Left ventricle myocardium superior (tissue), 1 donor: ENCODE measurements around the gene CIAO2B. TPM values are rescaled to one million over a fixed set of nuclear protein-coding genes. Genes with fewer than 3 reads are reported as not detected.
"Not testable (repeated sequence)": the region's sequence is repeated elsewhere in the genome, so short reads cannot be mapped to it uniquely, and the experiment has no call there.

Source experiments
- ATAC-seq: fragments of 200-7000 bp; cut with Tn5 transposase; one replicate; pipeline ENCODE4 v1.9.1; 2020; ENCODE audit warnings: mild to moderate bottlenecking, moderate library complexity
- DNase-seq: peaks from one replicate; pipeline ENCODE4 v3.0.0-alpha.2; 2020
- intact Hi-C: fragments of 100-400 bp; cut with micrococcal nuclease; formaldehyde crosslinking; loops from one replicate; pipeline ENCODE4 v1.11.0; 2022
- long read RNA-seq: library from polyadenylated mRNA; unstranded; transcript quantifications from one replicate; pipeline ENCODE4 v2.0.0, GENCODE V29; 2021
- total RNA-seq: library from RNA; stranded (reverse); fragmentation: NEBNext Ultra II Directional; extraction: Animal tissue kit (Norgen Biotek cat#: 25700); gene quantifications from one replicate; pipeline ENCODE4 v1.2.1, GENCODE V29; 2021
- donor health status: DM: no; HTN: yes; CAD: no; lungs with severe emphysema.

The CIAO2B gene
- 114 TPM for total RNA-seq
- long read RNA-seq, transcript CIAO2B-201 (5 exons, 676 nt): major isoform, 83 of 93 reads
- long read RNA-seq, transcript CIAO2B-203 (4 exons, 718 nt): minor isoform, 5 of 93 reads
- long read RNA-seq, partial matches to known transcripts: 5 of 93 reads
- long read RNA-seq, other reads (novel, unspliced or antisense): 0 of 93 reads

- intact Hi-C loops: no loop called here
- DNase-seq (peak; percentile 95), ATAC-seq (peak; percentile 82)
These were observed at the start of gene CIAO2B for GRCh38 chr16:66934138-66934838. CIAO2B (minus strand) TSS chr16:66934402; CDS start chr16:66934364, 38 bp downstream.

DNA sequence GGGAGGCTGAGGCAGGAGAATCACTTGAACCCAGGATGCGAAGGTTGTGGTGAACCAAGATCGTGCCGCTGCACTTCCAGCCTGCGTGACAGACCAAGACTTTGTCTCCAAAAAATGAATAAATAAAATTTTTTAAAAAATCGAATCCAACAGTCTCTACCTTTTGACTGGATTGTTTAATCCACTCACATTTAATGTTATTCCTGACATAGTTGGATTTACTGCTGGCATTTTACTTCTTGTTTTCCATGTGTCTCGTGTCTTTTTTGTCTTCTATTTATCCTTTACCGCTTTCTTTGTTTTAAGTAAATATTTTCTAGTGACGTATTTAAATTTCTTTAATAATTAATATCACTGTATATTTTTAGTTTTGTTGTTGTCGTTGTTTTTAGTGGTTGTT, 48.8 kb upstream of the CIAO2B start:
- DNase-seq: peak; percentile 3
- intact Hi-C loops: no loop called here
- ATAC-seq: no peak

GRCh38 chr16:66979011-66979717, 45.0 kb upstream of the CIAO2B start:
- peak; percentile 48 for ATAC-seq
- intact Hi-C loops: loop anchor here (5.0 kb wide), 1 partner anchor 178 kb away; the partner anchor contains the start of genes FBXL8 and TRADD
- peak; percentile 53 for DNase-seq

- peak; percentile 98 for ATAC-seq
- DNase-seq: peak; percentile 93
- intact Hi-C loops: loop anchor here (5.0 kb wide), 1 partner anchor 180 kb away; the partner anchor contains the start of genes FBXL8 and TRADD
These were observed 43.3 kb upstream of the CIAO2B start for GRCh38 chr16:66977341-66978113.

DNA sequence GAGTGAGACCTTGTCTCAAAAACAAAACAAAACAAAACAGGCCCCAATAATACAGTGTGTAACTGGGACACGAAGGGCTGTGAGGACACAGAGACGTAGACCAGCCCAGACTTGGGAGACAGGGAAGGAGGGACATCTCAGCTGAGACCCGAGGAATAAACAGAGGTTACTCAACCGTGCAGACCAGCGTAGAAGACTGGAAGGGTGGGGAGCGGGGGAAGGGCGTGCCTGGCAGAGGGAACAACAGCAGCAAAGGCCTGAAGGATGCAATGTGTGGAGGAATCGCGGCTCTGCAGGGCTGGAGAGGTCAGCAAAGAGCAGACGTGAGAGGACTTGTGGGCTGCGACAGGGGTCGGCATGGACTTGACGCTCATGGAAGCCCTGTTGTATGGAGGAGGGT, 42.5 kb upstream of the CIAO2B start:
- DNase-seq: no peak
- ATAC-seq: no peak
- intact Hi-C loops: loop anchor here (5.0 kb wide), 1 partner anchor 181 kb away; the partner anchor contains the start of genes FBXL8 and TRADD

DNA sequence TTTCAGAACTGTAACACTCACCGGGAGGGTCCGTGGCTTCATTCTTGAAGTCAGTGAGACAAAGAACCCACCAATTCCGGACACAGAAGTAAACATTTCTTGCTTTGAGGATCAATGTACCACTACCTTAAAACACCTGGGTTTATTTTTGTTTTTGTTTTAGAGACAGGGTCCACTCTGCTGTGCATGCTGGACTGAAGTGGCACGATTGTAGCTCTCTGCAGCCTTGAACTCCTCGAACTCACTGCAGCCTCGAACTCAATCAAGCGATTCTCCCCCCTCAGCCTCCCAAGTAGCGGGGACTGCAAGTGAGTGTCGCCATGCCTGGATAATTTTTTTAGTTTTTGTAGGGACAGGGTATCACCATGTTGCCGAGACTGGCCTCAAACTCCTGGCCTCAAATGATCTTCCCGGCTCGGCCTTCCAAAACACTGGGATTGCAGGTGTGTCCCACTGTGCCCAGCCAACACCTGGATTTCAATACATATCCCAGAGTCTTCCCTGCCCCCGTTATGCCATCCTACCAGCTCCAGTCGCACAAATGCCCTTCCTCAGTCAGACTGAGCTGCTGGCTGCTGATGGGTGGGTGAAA, 41.2 kb upstream of the CIAO2B start:
- no peak for ATAC-seq

GRCh38 chr16:66974932-66975246, 40.7 kb upstream of the CIAO2B start:
- intact Hi-C loops: loop anchor here (5.0 kb wide), 1 partner anchor 182 kb away; the partner anchor contains the start of genes FBXL8 and TRADD
- peak; percentile 19 for DNase-seq
- ATAC-seq: not testable (repeated sequence)

More for the DNA sequence above, 41.2 kb upstream of the CIAO2B start:
- DNase-seq: peak; percentile 7
- intact Hi-C loops: loop anchor here (5.0 kb wide), 1 partner anchor 182 kb away; the partner anchor contains the start of genes FBXL8 and TRADD

DNA sequence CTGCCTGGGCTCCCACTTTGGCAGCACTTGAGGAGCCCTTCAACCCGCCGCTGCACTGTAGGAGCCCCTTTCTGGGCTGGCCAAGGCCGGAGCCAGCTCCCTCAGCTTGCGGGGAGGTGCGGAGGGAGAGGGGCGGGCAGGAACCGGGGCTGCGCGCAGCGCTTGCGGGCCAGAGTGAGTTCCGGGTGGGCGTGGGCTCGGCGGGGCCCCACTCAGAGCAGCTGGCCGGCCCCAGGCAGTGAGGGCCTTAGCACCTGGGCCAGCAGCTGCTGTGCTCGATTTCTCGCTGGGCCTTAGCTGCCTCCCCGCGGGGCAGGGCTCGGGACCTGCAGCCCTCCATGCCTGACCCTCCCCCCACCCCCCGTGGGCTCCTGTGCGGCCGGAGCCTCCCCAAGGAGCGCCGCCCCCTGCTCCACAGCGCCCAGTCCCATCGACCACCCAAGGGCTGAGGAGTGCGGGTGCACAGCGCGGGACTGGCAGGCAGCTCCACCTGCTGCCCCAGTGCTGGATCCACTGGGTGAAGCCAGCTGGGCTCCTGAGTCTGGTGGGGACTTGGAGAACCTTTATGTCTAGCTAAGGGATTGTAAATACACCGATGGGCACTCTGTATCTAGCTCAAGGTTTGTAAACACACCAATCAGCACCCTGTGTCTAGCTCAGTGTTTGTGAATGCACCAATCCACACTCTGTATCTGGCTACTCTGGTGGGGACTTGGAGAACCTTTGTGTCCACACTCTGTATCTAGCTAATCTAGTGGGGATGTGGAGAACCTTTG, 40.1 kb upstream of the CIAO2B start:
- ATAC-seq, intact Hi-C loops: not testable (repeated sequence)
- peak; percentile 10 for DNase-seq

DNA sequence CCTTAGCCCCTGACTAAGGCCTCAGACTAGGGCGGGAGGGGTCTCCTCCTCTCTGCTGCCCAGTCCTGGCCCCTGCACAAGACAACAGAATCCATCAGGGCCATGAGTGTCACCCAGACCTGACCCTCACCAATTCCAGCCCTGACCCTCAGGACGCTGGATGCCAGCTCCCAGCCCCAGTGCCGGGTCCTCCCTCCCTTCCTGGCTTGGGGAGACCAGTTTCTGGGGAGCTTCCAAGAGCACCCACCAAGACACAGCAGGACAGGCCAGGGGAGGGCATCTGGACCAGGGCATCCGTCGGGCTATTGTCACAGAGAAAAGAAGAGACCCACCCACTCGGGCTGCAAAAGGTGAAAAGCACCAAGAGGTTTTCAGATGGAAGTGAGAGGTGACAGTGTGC, 39.5 kb upstream of the CIAO2B start:
- DNase-seq: no peak
- intact Hi-C loops: no loop called here
- ATAC-seq: no peak

- intact Hi-C loops: no loop called here
- no peak for ATAC-seq
These were observed 38.8 kb upstream of the CIAO2B start for GRCh38 chr16:66972983-66973382.

DNA sequence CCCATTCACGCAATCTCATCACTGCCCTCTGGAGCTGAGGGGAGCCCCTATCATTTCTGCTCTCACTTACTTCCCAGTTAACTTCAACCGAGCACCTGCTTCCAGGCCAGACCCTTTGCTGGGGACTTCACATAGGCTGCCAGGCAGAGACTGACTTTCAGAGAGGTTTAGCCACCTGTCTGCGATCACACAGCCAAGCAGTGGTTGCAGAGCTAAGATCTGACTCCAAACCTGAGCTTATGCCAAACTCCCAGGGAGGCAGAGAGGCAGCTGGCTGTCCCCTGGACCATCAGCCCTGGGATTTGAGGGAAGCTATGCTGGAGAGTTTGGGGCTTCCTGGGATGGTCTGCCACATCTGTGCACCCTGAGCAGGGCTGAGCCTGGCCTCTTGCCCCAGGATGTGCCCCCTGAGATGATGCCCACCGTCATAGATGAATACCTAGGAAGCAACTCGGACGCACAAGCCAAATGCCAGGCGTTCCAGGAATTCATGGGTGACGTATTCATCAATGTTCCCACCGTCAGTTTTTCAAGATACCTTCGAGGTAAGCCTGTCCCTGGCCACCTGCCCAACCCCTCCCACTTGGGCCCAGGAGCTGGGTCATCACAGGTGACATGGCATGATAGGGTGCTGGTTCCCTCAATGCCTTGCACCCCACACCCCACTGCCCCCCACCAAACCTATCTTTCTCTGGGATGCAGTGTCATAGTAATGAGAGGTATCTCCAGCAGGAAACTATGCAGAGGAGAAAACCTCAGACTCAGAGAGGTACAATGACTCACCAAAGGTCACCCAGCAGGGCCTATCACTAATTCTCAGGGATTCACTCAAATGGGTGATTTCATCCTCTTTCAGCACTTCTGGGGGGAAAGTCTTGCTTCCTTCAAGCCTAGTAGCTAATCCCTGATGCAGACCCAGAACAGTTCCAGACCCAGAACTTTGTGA, 36.8 kb upstream of the CIAO2B start:
- peak; percentile 24 for DNase-seq
- no peak for ATAC-seq
- intact Hi-C loops: no loop called here

More at GRCh38 chr16:66972983-66973382, 38.8 kb upstream of the CIAO2B start:
- DNase-seq: peak; percentile 22

GRCh38 chr16:66968847-66969246, 34.6 kb upstream of the CIAO2B start:
- DNase-seq: peak; percentile 6
- intact Hi-C loops: no loop called here

DNA sequence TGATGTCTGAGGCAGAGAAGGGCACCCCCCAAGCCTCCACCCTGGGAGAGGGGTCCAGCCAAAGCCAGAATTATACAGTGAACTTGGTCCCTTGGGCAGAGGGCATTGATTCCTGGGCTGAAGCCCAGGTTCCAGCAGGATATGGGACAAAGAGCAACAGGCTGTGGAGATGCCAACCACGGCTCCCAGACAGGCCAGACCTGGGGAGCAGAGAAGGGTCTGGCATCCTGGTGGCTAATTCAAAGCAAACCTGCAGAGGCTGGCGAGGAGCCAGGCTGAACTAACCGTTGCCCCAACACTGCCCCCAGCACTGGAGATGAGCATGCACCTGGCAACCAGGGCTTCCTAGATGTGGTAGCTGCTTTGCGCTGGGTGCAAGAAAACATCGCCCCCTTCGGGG, 29.8 kb upstream of the CIAO2B start:
- DNase-seq (no peak), ATAC-seq (no peak)
- intact Hi-C loops: no loop called here

More at GRCh38 chr16:66968847-66969246, 34.6 kb upstream of the CIAO2B start:
- no peak for ATAC-seq

- intact Hi-C loops: no loop called here
- DNase-seq: no peak
- ATAC-seq: peak; percentile 31
These were observed 27.7 kb upstream of the CIAO2B start for GRCh38 chr16:66961914-66962313.

DNA sequence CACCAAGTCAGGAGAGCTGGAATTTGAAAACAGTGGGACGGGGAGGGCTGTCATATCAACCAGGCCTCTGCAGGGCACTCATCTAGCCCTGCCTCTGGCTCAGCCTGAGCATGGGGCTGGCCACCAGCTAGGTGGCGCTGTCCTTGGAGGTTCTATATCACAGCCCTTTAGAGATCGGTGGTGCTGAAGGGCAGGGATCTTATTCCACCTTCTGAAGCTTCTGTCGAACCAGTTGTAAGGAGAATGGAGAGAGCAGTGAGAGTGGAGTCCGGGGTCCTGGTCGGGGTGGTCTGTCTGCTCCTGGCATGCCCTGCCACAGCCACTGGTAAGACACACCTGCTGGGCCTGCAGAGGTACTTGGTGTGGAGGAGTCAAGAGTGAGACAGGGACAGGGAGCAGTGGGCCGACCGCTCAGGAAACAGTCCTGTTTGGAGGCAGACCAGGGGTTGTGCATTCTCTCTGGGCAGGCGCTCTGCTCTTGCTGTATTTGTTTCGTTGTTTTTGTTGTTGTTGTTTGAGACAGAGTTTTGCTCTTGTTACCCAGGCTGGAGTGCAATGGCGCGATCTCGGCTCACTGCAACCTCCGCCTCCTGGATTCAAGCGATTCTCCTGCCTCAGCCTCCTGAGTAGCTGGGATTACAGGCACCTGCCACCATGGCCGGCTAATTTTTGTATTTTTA, 27.0 kb upstream of the CIAO2B start, which contains the start of gene CES3:
TSS of gene CES3 (plus strand) at position 202 of the 680 bp plus-strand sequence. CDS start at position 244, 42 bp downstream.
- ATAC-seq (peak; percentile 71), DNase-seq (peak; percentile 67)
- intact Hi-C loops: no loop called here

- no peak for ATAC-seq
- DNase-seq: no peak
- intact Hi-C loops: no loop called here
These were observed 26.1 kb upstream of the CIAO2B start for GRCh38 chr16:66960270-66960669.
